GM21528 (cell line): Measurements from ENCODE around the gene TMEM164.

Source experiments
- ATAC-seq: cut with Tn5 transposase; IDR thresholded peaks from one replicate; pipeline ENCODE4 v1.9.1; 2021; ENCODE audit warnings: mild to moderate bottlenecking, moderate library complexity; ENCODE audit not compliant: unreplicated experiment, low FRiP score

Gene TMEM164

GRCh38 chrX:110188701-110189558 is 186.0 kb downstream of the TMEM164 start:
- ATAC-seq = no peak

GRCh38 chrX:110192516-110192915 is 189.6 kb downstream of the TMEM164 start:
- no peak for ATAC-seq

GRCh38 chrX:110194977-110195376 is 192.1 kb downstream of the TMEM164 start:
- no peak for ATAC-seq

GRCh38 chrX:110201799-110202198 is 198.9 kb downstream of the TMEM164 start:
- no peak for ATAC-seq

GRCh38 chrX:110204986-110205385 is 202.1 kb downstream of the TMEM164 start:
- no peak for ATAC-seq

GRCh38 chrX:110208092-110208491 is 205.2 kb downstream of the TMEM164 start:
- no peak for ATAC-seq

GRCh38 chrX:110210417-110211139 is 207.7 kb downstream of the TMEM164 start:
- ATAC-seq = no peak

- ATAC-seq = no peak
Observed at GRCh38 chrX:110211340-110211739, 208.4 kb downstream of the TMEM164 start.

GRCh38 chrX:110212299-110212698 is 209.4 kb downstream of the TMEM164 start:
- no peak for ATAC-seq

GRCh38 chrX:110213183-110213582 is 210.3 kb downstream of the TMEM164 start:
- ATAC-seq = no peak

GRCh38 chrX:110214684-110215083 is 211.8 kb downstream of the TMEM164 start:
- ATAC-seq = no peak

GRCh38 chrX:110215411-110215810 is 212.5 kb downstream of the TMEM164 start:
- no peak for ATAC-seq

- no peak for ATAC-seq
Observed at GRCh38 chrX:110216027-110216426, 213.1 kb downstream of the TMEM164 start.

- no peak for ATAC-seq
Observed at GRCh38 chrX:110218591-110218990, 215.7 kb downstream of the TMEM164 start.

GRCh38 chrX:110219920-110220319 is 217.0 kb downstream of the TMEM164 start:
- ATAC-seq = no peak

GRCh38 chrX:110222497-110223257 is 219.8 kb downstream of the TMEM164 start:
- ATAC-seq = no peak

GRCh38 chrX:110224926-110225617 is 222.2 kb downstream of the TMEM164 start:
- ATAC-seq = no peak

GRCh38 chrX:110226931-110227330 is 224.0 kb downstream of the TMEM164 start:
- no peak for ATAC-seq
